Calu3 (cell line): Measurements from ENCODE around the gene GALR1. TPM values are rescaled to one million over a fixed set of nuclear protein-coding genes. Genes with fewer than 3 reads are reported as not detected.

Experiments
- BruUV-seq: library from RNA; stranded (reverse); fragments of 400-500 nt; replicated peaks from 2 replicates; lab custom pipeline; 2021; lab: Mats Ljungman, UMichigan
- CTCF ChIA-PET: fragments of 300-600 bp; sonication (Branson Sonifier 250); formaldehyde crosslinking; loops from one replicate; lab custom pipeline; 2022; ENCODE audit warnings: antibody characterized with exemption; lab: Charles Lee
- DNase-seq: peaks from one replicate; pipeline ENCODE4 v3.0.0; 2022
- H3K27ac Mint-ChIP-seq: one replicate; pipeline ENCODE4 v1.8.0; 2022; ENCODE audit warnings: mixed read lengths; ENCODE audit not compliant: unreplicated experiment
- H3K27me3 Mint-ChIP-seq: one replicate; pipeline ENCODE4 v1.8.0; 2022; ENCODE audit warnings: mixed read lengths; ENCODE audit not compliant: unreplicated experiment
- H3K36me3 Mint-ChIP-seq: one replicate; pipeline ENCODE4 v1.8.0; 2022; ENCODE audit warnings: mild to moderate bottlenecking, moderate library complexity, mixed read lengths; ENCODE audit not compliant: insufficient read depth, unreplicated experiment
- H3K4me1 Mint-ChIP-seq: one replicate; pipeline ENCODE4 v1.8.0; 2022; ENCODE audit warnings: mild to moderate bottlenecking, low read depth, mixed read lengths; ENCODE audit not compliant: unreplicated experiment
- H3K4me3 Mint-ChIP-seq: one replicate; pipeline ENCODE4 v1.8.0; 2022; ENCODE audit warnings: mild to moderate bottlenecking, low read depth, moderate library complexity, mixed read lengths; ENCODE audit not compliant: unreplicated experiment
- H3K9me3 Mint-ChIP-seq: one replicate; pipeline ENCODE4 v1.8.0; 2022; ENCODE audit warnings: low read depth, mixed read lengths; ENCODE audit not compliant: unreplicated experiment
- intact Hi-C: fragments of 100-400 bp; cut with micrococcal nuclease; formaldehyde crosslinking; loops from one replicate; pipeline ENCODE4 v1.10.0; 2022; ENCODE audit not compliant: unreplicated experiment
- total RNA-seq: library from RNA; stranded (reverse); gene quantifications from 2 replicates; pipeline ENCODE4 v1.2.3, GENCODE V29; 2022
- TF ChIP-seq, protein P1 (sequence below): fragments of 200-600 bp; IDR thresholded peaks from one replicate; pipeline ENCODE4 v1.8.0; 2022; ENCODE audit warnings: antibody characterized with exemption; ENCODE audit not compliant: unreplicated experiment

GALR1 gene
- total RNA-seq, 1 experiment from 2014 or later: not detected

DNA sequence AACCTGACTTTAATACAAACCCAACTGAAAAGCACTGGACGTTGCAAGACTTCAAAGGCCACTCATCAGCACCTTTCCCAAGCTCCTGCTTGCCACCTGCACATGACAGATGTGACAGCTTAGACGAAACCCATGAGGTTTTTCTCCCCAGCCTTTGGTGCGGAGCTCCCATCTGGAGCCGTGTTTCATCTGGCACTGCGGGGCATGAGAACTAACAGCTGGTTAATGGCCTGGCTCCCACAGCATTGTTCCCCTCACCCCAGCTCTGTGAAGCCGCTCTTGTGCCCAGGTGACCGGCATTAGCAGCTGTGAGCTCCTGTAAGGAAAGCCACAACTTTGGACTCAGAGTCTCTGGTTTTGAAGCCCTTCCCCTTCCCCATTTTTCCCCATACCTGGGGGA is 50.9 kb downstream of the GALR1 start:
- no peak for DNase-seq
- TF ChIP-seq, protein P1, sequence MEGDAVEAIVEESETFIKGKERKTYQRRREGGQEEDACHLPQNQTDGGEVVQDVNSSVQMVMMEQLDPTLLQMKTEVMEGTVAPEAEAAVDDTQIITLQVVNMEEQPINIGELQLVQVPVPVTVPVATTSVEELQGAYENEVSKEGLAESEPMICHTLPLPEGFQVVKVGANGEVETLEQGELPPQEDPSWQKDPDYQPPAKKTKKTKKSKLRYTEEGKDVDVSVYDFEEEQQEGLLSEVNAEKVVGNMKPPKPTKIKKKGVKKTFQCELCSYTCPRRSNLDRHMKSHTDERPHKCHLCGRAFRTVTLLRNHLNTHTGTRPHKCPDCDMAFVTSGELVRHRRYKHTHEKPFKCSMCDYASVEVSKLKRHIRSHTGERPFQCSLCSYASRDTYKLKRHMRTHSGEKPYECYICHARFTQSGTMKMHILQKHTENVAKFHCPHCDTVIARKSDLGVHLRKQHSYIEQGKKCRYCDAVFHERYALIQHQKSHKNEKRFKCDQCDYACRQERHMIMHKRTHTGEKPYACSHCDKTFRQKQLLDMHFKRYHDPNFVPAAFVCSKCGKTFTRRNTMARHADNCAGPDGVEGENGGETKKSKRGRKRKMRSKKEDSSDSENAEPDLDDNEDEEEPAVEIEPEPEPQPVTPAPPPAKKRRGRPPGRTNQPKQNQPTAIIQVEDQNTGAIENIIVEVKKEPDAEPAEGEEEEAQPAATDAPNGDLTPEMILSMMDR: no peak
- Mint-ChIP-seq H3K4me1 (no peaks in the 10 kb centered on the region), H3K4me3 (no peak overlapping the region), H3K27ac (no peak overlapping the region), H3K27me3 (peaks cover 56% of the 10 kb centered on the region), H3K9me3 (no peaks in the 10 kb centered on the region), H3K36me3 (no peaks in the 10 kb centered on the region)
- CTCF ChIA-PET: interaction anchor here (0.8 to 1.0 kb wide), 2 partner anchors 10 to 29 kb away, joined by 3 read pairs; no protein-coding TSS in a partner anchor
- no TSS peak for BruUV-seq
- intact Hi-C loops: no loop called here

DNA sequence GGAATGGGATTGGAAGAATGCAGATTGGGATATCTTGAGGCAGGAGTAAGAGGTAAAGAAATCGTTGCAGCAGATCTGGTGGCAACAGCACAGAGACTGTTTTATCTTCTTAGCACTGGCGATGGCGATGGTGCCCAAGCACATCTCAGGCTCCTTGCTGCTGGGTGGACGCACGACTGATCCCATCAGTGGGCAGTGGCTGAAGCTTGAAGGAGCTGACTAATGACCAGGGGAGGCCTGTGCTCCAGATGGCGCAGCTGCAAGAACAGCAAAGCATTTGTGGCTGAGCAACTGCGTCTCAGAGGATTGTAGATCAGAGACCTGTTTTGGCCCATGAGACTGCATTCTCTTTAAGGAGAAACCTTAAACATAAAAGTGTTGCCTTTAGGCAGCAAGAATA is 54.6 kb downstream of the GALR1 start:
- intact Hi-C loops: no loop called here
- no TSS peak for BruUV-seq
- TF ChIP-seq, protein P1: no peak
- DNase-seq: no peak
- no peaks in the 10 kb centered on the region for H3K9me3 Mint-ChIP-seq
- no peaks in the 10 kb centered on the region for H3K36me3 Mint-ChIP-seq
- peaks cover 71% of the 10 kb centered on the region for H3K27me3 Mint-ChIP-seq
- CTCF ChIA-PET: no interaction called here
- H3K4me3 Mint-ChIP-seq: no peak overlapping the region
- no peaks in the 10 kb centered on the region for H3K4me1 Mint-ChIP-seq
- H3K27ac Mint-ChIP-seq: no peak overlapping the region

DNA sequence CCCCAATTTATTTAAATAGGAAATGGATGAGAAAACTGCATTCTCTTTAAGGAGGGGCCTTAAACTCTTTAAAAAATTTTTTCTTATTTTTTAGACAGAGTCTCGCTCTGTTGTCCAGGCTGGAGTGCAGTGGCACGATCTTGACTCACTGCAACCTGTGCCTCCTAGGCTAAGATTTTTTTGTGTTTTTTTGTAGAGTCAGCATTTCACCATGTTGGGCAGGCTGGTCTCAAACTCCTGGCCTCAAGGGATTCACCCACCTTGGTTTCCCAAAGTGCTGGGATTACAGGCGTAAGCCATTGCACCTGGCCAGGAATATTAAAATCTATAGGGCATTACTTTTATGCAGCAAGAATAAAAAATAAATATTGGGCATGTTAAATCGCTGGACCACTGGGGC is 56.0 kb downstream of the GALR1 start:
- H3K27ac Mint-ChIP-seq: no peak overlapping the region
- intact Hi-C loops: no loop called here
- TF ChIP-seq, protein P1: no peak
- BruUV-seq: no TSS peak
- no peak overlapping the region for H3K4me3 Mint-ChIP-seq
- H3K9me3 Mint-ChIP-seq: no peaks in the 10 kb centered on the region
- H3K4me1 Mint-ChIP-seq: no peaks in the 10 kb centered on the region
- H3K27me3 Mint-ChIP-seq: peaks cover 75% of the 10 kb centered on the region
- CTCF ChIA-PET: no interaction called here
- H3K36me3 Mint-ChIP-seq: no peaks in the 10 kb centered on the region
- DNase-seq: no peak

DNA sequence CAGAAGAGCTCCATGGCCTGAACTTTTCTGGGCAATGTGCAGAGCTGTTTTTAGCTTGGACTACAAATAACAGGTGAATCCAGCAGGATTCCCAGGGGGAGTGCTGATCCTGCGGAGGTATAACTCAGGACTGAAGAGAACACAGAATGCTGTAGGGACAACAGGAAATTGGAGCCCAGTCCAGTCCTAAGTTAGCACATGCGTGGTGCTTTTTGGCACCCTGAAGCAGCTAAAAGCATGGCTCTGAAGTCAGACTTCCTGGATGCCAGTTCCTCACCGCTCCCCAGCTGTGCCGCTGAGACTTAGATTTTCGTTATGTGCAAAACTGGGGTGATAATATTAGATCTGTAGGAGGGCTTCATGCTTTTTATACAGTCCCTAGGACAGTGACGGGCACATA is 58.6 kb downstream of the GALR1 start:
- intact Hi-C loops: no loop called here
- TF ChIP-seq, protein P1: no peak
- Mint-ChIP-seq H3K27ac (no peak overlapping the region), H3K36me3 (no peaks in the 10 kb centered on the region), H3K4me1 (no peaks in the 10 kb centered on the region), H3K4me3 (no peak overlapping the region), H3K9me3 (no peaks in the 10 kb centered on the region), H3K27me3 (peaks cover 54% of the 10 kb centered on the region)
- CTCF ChIA-PET: no interaction called here
- no peak for DNase-seq
- BruUV-seq: no TSS peak
